ENCODE data around the gene TMOD1. TPM values are rescaled to one million over a fixed set of nuclear protein-coding genes. Genes with fewer than 3 reads are reported as not detected.

TMOD1 gene
- total RNA-seq, 5 donors from 2014 or later (not counting 1 experiment from before 2014, with no cell fraction given) = 0.70 to 1.9 (median 1.3) TPM

DNA sequence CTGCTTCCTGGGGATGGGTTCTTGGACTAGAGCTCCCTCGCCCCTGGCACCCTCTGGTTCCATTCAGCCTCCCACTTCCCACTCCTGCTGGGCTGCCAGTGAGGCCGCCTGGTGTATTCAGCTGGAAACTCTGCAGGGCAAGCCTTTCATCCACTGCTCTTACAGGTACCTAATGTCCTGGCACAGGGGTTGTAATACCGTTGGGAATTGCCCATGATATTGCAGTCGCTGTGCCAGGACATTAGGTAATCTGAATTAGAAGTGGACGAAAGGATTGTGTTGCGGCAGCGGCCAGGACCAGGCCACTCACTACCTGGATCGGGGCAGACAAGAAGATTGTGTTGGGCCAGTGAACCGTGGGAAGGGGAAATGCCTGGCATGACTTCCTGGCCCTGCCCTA is 13.1 kb downstream of the TMOD1 start:
- Histone ChIP-seq H3K4me3 (ENCODE audit: control insufficient read depth in 1 of 2, extremely low read depth in 1 of 2, low read length in 1 of 2) (no peak overlapping the region), H3K27me3 (replicated peaks in 1 of 2; ENCODE audit: control insufficient read depth in 2 of 2, extremely low read depth in 1 of 2, insufficient read depth in 2 of 2, low read length in 1 of 2) (peaks cover 0 to 36% of the 10 kb centered on the region in 2 experiments), H3K36me3 (ENCODE audit: control insufficient read depth in 2 of 2, extremely low read depth in 1 of 2, insufficient read depth in 1 of 2, low read length in 1 of 2) (no peaks in the 10 kb centered on the region), H3K4me1 (ENCODE audit: control insufficient read depth in 1 of 2, extremely low read depth in 1 of 2, insufficient read depth in 2 of 2, low read length in 2 of 2) (no peaks in the 10 kb centered on the region), H3K9me3 (no peaks in the 10 kb centered on the region), H3K27ac (ENCODE audit: low read length) (no peak overlapping the region)
- ATAC-seq (replicated peaks in 1 of 4) = no peak
- DNase-seq = no peak
- ChIA-PET POLR2A (no interaction called here), CTCF (no interaction called here)
- H3K36me3 Mint-ChIP-seq = no peaks in the 10 kb centered on the region
- no peak overlapping the region for H3K4me3 Mint-ChIP-seq
- no peaks in the 10 kb centered on the region for H3K9me3 Mint-ChIP-seq
- WGBS (ENCODE audit: insufficient coverage) = 77% methylated on average over 9 of the region's 9 CpGs
- H3K27ac Mint-ChIP-seq = no peak overlapping the region
- H3K4me1 Mint-ChIP-seq = peaks cover 0 to 5% (median 3%) of the 10 kb centered on the region in 3 donors
- peaks cover 28 to 37% of the 10 kb centered on the region in 2 donors for H3K27me3 Mint-ChIP-seq

DNA sequence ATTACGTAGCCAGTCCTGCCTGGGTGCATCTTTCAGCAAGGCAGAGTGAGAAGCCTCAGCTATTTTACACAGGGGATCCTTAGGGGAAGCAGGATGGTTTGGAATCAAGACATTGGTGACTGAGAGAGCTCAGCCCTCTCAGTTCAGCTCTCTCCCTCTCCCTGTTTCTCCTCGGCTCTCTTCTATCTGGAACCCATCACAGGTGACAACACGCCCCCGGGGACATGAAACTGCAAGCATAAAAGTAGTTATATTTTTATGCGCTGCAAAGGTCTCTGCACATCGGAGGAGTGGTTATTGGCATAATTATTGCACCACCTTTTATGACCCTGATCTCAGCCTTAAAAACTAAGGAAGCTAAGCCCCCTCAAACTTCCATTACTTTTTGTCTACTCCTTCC is 14.2 kb downstream of the TMOD1 start:
- Mint-ChIP-seq H3K36me3 (no peaks in the 10 kb centered on the region), H3K27ac (no peak overlapping the region), H3K4me1 (peaks cover 0 to 5% (median 3%) of the 10 kb centered on the region in 3 donors), H3K9me3 (no peaks in the 10 kb centered on the region), H3K4me3 (no peak overlapping the region), H3K27me3 (peaks cover 31 to 38% of the 10 kb centered on the region in 2 donors)
- H3K4me3 ChIP-seq (ENCODE audit: control insufficient read depth in 1 of 2, extremely low read depth in 1 of 2, low read length in 1 of 2) = no peak overlapping the region
- POLR2A ChIA-PET = no interaction called here
- no peaks in the 10 kb centered on the region for H3K4me1 ChIP-seq (ENCODE audit: control insufficient read depth in 1 of 2, extremely low read depth in 1 of 2, insufficient read depth in 2 of 2, low read length in 2 of 2)
- CTCF ChIA-PET = no interaction called here
- DNase-seq = no peak
- peaks cover 0 to 38% of the 10 kb centered on the region in 2 experiments for H3K27me3 ChIP-seq (replicated peaks in 1 of 2; ENCODE audit: control insufficient read depth in 2 of 2, extremely low read depth in 1 of 2, insufficient read depth in 2 of 2, low read length in 1 of 2)
- WGBS (ENCODE audit: insufficient coverage) = no CpG with 5 or more reads among the region's 6 CpGs
- no peaks in the 10 kb centered on the region for H3K9me3 ChIP-seq
- H3K27ac ChIP-seq (ENCODE audit: low read length) = no peak overlapping the region
- ATAC-seq (replicated peaks in 1 of 4) = no peak
- H3K36me3 ChIP-seq (ENCODE audit: control insufficient read depth in 2 of 2, extremely low read depth in 1 of 2, insufficient read depth in 1 of 2, low read length in 1 of 2) = no peaks in the 10 kb centered on the region

DNA sequence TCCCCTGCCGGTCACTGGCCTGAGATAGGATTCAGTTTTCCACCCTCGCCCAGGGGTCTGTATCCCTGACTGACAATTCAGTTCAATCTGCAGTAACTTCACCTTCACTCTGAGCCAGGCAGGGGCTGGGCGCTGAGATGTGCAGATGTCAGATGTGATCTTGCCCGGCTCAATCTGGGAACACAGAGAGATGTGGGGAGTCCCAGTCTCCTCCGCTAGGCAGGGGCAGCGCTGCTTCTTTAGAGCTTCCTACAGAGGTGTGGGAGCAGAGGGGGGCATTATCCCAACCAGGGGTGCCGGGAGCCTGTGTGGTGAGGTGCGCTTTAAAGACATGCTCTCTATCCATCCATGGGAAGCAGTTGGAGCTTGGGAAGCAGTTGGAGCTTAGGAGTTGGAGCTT is 14.6 kb downstream of the TMOD1 start:
- ATAC-seq (replicated peaks in 1 of 4) (no peak), DNase-seq (no peak)
- H3K4me1 ChIP-seq (ENCODE audit: control insufficient read depth in 1 of 2, extremely low read depth in 1 of 2, insufficient read depth in 2 of 2, low read length in 2 of 2) = no peaks in the 10 kb centered on the region
- Mint-ChIP-seq H3K27ac (no peak overlapping the region), H3K27me3 (peaks cover 31 to 38% of the 10 kb centered on the region in 2 donors), H3K4me1 (peaks cover 0 to 5% (median 3%) of the 10 kb centered on the region in 3 donors), H3K9me3 (no peaks in the 10 kb centered on the region), H3K36me3 (no peaks in the 10 kb centered on the region), H3K4me3 (no peak overlapping the region)
- H3K9me3 ChIP-seq = no peaks in the 10 kb centered on the region
- no peaks in the 10 kb centered on the region for H3K36me3 ChIP-seq (ENCODE audit: control insufficient read depth in 2 of 2, extremely low read depth in 1 of 2, insufficient read depth in 1 of 2, low read length in 1 of 2)
- 92% methylated on average over 4 of the region's 8 CpGs for WGBS (ENCODE audit: insufficient coverage)
- ChIA-PET CTCF (no interaction called here), POLR2A (no interaction called here)
- H3K27me3 ChIP-seq (replicated peaks in 1 of 2; ENCODE audit: control insufficient read depth in 2 of 2, extremely low read depth in 1 of 2, insufficient read depth in 2 of 2, low read length in 1 of 2) = peaks cover 0 to 38% of the 10 kb centered on the region in 2 experiments
- H3K4me3 ChIP-seq (ENCODE audit: control insufficient read depth in 1 of 2, extremely low read depth in 1 of 2, low read length in 1 of 2) = no peak overlapping the region
- H3K27ac ChIP-seq (ENCODE audit: low read length) = no peak overlapping the region

DNA sequence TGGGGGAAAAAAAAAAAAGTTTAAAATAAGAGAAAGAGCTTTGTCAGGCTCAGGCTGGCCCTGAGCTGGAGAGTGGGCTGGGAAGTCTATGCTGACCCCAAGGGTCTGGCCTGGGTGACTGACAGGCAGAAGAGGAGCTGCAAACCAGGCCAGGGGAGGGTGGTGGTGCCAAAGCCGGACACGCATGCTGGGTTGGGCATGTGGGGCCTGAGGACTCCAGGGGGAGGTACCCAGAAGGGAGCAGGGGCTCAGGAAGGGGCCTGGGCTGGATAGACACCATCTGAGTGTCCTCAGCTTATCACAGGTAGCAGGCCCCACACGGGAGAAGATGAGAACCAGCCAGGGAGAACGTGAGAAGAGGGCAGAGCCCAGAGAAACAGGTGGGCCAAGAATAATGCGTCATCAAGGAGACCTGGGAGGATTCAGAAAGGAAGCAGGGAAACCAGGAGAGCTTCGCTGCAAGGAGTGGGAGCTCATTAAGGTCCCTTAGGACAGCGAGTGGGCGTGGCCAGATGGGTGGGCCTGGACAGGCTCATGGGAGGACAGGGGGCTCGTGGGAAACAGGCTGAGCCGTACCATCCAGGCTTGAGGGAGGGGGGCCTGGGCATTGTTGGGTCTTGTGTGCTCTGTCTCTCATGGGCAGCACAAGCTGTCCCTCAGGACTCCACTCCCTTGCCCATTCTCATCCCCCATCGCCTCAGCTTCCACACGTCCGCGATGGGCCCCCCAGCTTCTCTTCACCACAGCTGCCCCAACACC is 16.0 kb downstream of the TMOD1 start:
- Histone ChIP-seq H3K27me3 (replicated peaks in 1 of 2; ENCODE audit: control insufficient read depth in 2 of 2, extremely low read depth in 1 of 2, insufficient read depth in 2 of 2, low read length in 1 of 2) (peaks cover 0 to 38% of the 10 kb centered on the region in 2 experiments), H3K36me3 (ENCODE audit: control insufficient read depth in 2 of 2, extremely low read depth in 1 of 2, insufficient read depth in 1 of 2, low read length in 1 of 2) (no peaks in the 10 kb centered on the region), H3K9me3 (no peaks in the 10 kb centered on the region), H3K27ac (ENCODE audit: low read length) (no peak overlapping the region), H3K4me3 (ENCODE audit: control insufficient read depth in 1 of 2, extremely low read depth in 1 of 2, low read length in 1 of 2) (no peak overlapping the region), H3K4me1 (ENCODE audit: control insufficient read depth in 1 of 2, extremely low read depth in 1 of 2, insufficient read depth in 2 of 2, low read length in 2 of 2) (no peaks in the 10 kb centered on the region)
- Mint-ChIP-seq H3K4me1 (peaks cover 0 to 5% (median 3%) of the 10 kb centered on the region in 3 donors), H3K36me3 (no peaks in the 10 kb centered on the region), H3K9me3 (no peaks in the 10 kb centered on the region), H3K4me3 (no peak overlapping the region), H3K27ac (no peak overlapping the region), H3K27me3 (peaks cover 31 to 38% of the 10 kb centered on the region in 2 donors)
- DNase-seq (no peak), ATAC-seq (replicated peaks in 1 of 4) (no peak)
- 83% methylated on average over 8 of the region's 14 CpGs for WGBS (ENCODE audit: insufficient coverage)
- CTCF ChIA-PET = no interaction called here
- POLR2A ChIA-PET = interaction anchor here in 1 of 2 donors (0.6 kb wide), 1 partner anchor 10 kb away, joined by 3 read pairs; no protein-coding TSS in a partner anchor

DNA sequence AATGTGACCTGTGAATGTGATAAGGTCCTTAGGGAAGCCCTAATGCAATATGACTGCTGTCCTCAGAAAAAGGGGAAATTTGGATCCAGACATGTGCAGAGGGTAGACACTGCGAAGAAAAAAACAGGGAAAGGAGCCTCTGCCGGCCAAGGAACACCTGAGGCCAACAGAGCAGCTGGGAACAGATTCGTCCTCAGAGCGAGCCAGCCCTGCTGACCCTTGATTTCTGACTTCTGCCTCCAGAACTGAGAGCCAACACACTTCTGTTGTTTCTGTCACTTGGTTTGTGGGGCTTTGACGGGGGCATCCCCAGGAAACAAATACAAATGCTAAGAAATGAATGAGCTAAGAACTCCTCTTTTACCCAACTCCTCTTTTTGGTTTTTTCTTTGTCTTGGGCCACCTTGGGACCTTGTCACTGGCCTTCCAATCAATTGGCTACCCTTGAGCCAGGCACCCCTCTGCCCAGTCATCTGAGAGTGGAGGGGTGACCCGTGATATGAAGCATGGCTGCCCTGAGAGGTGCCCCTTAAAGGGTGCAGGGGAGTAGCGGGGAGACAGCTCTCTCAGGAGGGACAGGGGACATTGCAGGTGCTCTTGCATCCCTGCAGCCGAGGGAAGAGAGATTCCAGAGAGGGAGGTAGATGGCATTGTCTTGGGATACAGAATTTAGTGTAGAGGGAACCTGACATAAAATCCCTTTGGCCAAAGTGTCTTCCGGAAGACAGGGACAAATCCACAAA is 16.9 kb downstream of the TMOD1 start:
- no peaks in the 10 kb centered on the region for H3K36me3 ChIP-seq (ENCODE audit: control insufficient read depth in 2 of 2, extremely low read depth in 1 of 2, insufficient read depth in 1 of 2, low read length in 1 of 2)
- no peak overlapping the region for H3K27ac ChIP-seq (ENCODE audit: low read length)
- ATAC-seq (replicated peaks in 1 of 4) (no peak), DNase-seq (no peak)
- POLR2A ChIA-PET = no interaction called here
- Mint-ChIP-seq H3K4me3 (no peak overlapping the region), H3K36me3 (no peaks in the 10 kb centered on the region), H3K4me1 (peaks cover 0 to 5% (median 3%) of the 10 kb centered on the region in 3 donors), H3K9me3 (no peaks in the 10 kb centered on the region), H3K27me3 (peaks cover 31 to 38% of the 10 kb centered on the region in 2 donors), H3K27ac (no peak overlapping the region)
- CTCF ChIA-PET = no interaction called here
- peaks cover 0 to 38% of the 10 kb centered on the region in 2 experiments for H3K27me3 ChIP-seq (replicated peaks in 1 of 2; ENCODE audit: control insufficient read depth in 2 of 2, extremely low read depth in 1 of 2, insufficient read depth in 2 of 2, low read length in 1 of 2)
- H3K9me3 ChIP-seq = no peaks in the 10 kb centered on the region
- H3K4me1 ChIP-seq (ENCODE audit: control insufficient read depth in 1 of 2, extremely low read depth in 1 of 2, insufficient read depth in 2 of 2, low read length in 2 of 2) = no peaks in the 10 kb centered on the region
- 90% methylated on average over 6 of the region's 9 CpGs for WGBS (ENCODE audit: insufficient coverage)
- H3K4me3 ChIP-seq (ENCODE audit: control insufficient read depth in 1 of 2, extremely low read depth in 1 of 2, low read length in 1 of 2) = no peak overlapping the region

DNA sequence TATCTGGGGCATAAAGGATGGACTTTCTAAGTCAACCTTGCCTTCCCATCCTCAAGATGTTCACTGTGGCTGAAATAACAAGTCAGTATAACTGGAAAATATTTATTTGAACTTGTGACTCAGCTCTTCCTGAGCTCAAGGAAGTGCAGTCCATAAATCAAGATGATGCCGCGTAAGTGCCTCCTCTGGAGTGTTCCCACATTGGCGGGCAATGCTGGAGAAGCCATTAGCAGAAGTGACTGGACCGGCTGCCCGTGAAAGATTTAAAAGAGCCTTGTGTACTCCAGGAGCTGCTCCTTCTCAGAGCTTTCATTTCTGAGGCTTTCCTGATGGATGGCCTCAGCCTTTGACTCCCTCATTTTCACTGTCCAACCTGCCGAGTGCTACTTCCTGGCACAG is 17.4 kb downstream of the TMOD1 start:
- peaks cover 0 to 5% (median 3%) of the 10 kb centered on the region in 3 donors for H3K4me1 Mint-ChIP-seq
- no peak overlapping the region for H3K4me3 Mint-ChIP-seq
- no peak for ATAC-seq (replicated peaks in 1 of 4)
- H3K36me3 Mint-ChIP-seq = no peaks in the 10 kb centered on the region
- Histone ChIP-seq H3K27ac (ENCODE audit: low read length) (no peak overlapping the region), H3K36me3 (ENCODE audit: control insufficient read depth in 2 of 2, extremely low read depth in 1 of 2, insufficient read depth in 1 of 2, low read length in 1 of 2) (no peaks in the 10 kb centered on the region), H3K9me3 (no peaks in the 10 kb centered on the region), H3K4me3 (ENCODE audit: control insufficient read depth in 1 of 2, extremely low read depth in 1 of 2, low read length in 1 of 2) (no peak overlapping the region), H3K27me3 (replicated peaks in 1 of 2; ENCODE audit: control insufficient read depth in 2 of 2, extremely low read depth in 1 of 2, insufficient read depth in 2 of 2, low read length in 1 of 2) (peaks cover 0 to 38% of the 10 kb centered on the region in 2 experiments), H3K4me1 (ENCODE audit: control insufficient read depth in 1 of 2, extremely low read depth in 1 of 2, insufficient read depth in 2 of 2, low read length in 2 of 2) (no peaks in the 10 kb centered on the region)
- no peak overlapping the region for H3K27ac Mint-ChIP-seq
- POLR2A ChIA-PET = no interaction called here
- H3K9me3 Mint-ChIP-seq = no peaks in the 10 kb centered on the region
- CTCF ChIA-PET = no interaction called here
- peaks cover 31 to 38% of the 10 kb centered on the region in 2 donors for H3K27me3 Mint-ChIP-seq
- WGBS (ENCODE audit: insufficient coverage) = 21% methylated on average over 3 of the region's 6 CpGs
- no peak for DNase-seq
